NCI-H526 treated with DMSO at 0.1 percent for 48 hours (cell line): ENCODE data around the gene PRDM16.

Source experiments
- DNase-seq: peaks from one replicate; lab custom pipeline; 2025; lab: John Stamatoyannopoulos, UW

The PRDM16 gene

GRCh38 chr1:3103967-3104677, 35.1 kb downstream of the PRDM16 start:
- DNase-seq = no peak

- no peak for DNase-seq
Observed at GRCh38 chr1:3105167-3105863, 36.3 kb downstream of the PRDM16 start.

DNA sequence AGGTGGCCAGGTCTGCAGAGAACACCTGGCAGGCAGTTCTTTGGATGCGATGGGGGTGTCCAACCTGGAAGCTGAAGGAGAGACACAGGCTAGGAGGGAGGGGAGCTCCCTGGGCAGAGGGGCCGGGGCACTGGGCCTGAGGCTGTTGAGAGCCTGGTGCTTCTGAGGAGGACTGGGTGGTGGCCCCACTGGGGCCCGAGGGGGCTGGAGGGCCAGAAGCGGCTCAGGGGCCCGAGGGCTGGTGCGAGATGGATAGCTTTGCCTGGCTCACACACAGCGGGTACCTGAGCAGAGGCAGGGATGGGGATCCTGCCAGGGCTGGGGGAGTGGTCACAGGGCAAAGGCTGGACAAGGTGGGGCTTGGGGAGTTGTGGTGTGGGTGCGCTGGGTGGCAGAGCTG, 37.2 kb downstream of the PRDM16 start:
- no peak for DNase-seq

DNA sequence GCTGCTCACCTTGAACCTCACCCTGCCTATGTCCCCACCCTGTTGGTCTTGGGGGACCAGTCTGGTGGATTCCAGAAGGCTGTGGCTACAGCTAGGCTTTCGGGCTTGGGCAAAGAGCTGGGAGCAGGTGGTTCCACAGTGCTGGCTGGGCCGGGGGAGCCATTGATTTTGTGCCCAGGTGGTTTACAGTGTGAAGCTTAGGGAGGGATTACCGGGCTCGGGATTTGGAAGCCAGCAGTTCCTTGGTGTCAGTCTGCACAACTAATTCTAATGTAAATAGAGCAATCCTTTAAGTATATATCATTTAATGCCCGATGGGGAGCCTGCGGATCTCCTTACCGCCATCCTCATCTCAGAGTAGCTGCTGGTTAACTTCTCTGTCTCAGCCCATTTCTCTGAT, 38.2 kb downstream of the PRDM16 start:
- no peak for DNase-seq

GRCh38 chr1:3109355-3109754, 40.4 kb downstream of the PRDM16 start:
- DNase-seq = no peak

- no peak for DNase-seq
Observed at GRCh38 chr1:3111348-3112021, 42.5 kb downstream of the PRDM16 start.

DNA sequence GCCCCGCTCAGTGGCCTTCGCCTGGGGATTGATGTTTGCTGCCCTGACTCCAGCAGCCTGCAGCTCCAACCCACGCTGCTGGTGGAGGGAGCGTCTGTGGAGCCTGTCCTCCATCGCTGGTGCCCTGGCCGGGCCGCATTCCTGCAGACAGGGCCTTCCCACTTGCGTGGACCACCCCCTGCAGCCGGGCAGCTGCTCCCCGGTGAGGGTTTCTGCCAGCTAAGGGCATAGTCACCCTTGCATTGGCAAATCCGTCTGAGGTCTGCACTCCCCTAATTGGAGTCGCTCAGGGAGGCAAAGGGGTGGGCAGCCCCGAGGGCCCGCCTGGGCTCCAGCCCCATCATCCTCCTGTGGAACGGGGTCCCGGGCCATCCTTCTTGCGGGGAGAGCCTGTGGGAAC, 43.5 kb downstream of the PRDM16 start:
- no peak for DNase-seq

DNA sequence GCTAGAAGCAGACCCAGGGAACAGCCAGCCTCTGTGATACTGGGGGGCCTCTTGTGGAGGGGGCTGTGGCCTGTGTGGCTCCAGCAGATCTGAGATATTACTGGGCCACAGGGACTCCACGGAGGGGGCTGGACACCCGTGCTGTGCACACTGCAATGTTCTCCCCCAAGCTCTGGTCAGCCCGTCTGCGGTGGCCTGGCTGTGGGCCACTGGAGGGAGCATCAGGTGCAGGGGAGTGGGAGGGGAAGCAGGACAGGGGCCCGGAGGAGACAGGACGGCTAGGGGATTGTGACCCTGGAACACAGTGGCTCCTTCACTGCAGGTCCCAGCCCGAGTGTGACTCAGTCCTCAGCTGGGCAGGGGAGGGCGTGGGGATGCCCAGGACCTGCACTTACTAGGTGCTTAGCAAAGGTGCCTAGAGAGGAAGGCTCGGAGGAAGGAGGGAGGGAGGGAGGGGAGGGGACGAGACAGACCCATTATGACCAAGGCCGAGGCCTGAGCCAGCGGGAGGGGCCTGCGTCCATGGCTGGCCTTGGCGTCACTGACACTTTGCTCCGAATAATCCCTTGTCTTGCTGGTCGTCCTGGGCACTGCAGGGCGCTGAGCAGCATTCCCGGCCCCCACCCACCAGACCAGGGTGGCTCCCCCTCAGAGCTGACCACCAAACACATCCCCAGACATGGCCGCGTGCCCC, 44.2 kb downstream of the PRDM16 start:
- no peak for DNase-seq

DNA sequence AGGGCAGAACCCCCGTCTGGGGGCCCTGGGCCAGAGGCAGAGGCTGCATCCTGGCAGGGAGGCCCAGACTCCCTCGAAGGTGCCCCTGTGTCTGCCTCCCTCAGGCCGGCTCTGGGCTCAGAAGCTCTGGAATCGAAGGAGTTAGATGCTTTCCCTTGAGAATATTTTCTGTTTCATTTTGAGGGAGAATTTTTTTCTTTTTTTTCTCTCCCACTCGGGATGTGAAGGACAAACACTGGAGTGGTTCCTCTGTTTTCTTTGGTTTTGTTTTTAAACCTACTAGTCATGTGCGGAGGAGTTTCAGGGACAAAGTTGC, 44.7 kb downstream of the PRDM16 start:
- no peak for DNase-seq

- DNase-seq = no peak
Observed at GRCh38 chr1:3114131-3114744, 45.2 kb downstream of the PRDM16 start.

GRCh38 chr1:3114846-3115245, 45.8 kb downstream of the PRDM16 start:
- no peak for DNase-seq

GRCh38 chr1:3115275-3116149, 46.5 kb downstream of the PRDM16 start:
- no peak for DNase-seq

DNA sequence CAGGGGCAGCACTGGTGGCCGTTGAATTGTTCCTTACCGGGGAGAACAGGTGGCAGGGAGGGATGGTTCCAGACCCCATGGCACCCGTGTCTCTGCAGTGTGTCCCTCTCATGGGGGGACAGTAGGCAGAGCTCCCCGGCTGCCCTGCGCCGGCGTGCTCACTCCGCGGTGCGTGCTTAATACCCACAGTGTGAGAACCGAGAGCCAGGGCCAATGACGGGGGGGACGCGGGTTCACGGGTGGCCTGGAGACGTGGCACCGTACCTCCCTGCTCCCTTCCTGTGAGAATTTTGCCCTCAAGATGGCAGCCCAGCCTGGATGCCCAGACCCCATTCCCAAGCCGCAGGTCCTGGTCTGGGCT, 47.1 kb downstream of the PRDM16 start:
- DNase-seq = no peak

DNA sequence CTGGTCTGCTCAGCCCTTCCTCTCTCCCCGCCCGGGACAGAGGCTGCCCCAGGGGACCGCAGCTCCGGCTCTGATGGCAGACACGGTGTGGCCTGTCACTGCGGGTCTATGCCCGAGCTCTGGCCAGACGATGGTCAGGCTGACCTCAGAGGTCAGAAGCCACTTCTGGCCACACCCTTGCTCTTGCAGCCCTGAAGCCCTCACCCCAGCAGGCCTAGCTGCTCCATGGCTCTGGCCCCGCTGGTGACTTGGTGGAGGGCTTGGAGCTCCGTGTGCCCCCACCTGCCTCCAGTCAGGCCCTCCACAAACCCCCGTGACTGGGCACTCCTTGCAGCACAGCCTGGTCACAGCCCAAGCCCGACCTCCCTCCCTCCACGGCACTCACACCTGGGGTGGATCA, 47.6 kb downstream of the PRDM16 start:
- no peak for DNase-seq

GRCh38 chr1:3117879-3118278, 48.9 kb downstream of the PRDM16 start:
- no peak for DNase-seq

DNA sequence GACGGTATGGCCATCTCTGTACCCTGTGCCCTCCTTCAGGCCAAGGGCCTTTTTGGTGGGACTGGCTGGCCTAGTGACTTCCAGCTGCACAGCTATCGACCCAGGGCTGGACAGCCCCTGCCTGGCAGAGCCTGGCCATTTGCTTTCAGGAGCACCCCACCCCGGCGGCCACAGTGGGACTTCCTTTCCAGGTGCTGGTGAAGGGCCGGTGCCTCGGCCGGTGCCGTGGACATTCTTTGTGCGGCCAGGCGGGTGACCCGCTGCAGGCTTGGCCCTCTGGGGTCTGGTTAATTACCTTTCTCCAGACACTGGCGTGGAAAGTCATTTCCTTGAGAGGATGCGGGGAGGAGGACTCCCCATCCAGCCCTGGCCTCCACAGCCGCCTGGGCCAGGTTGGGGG, 50.1 kb downstream of the PRDM16 start:
- DNase-seq = no peak

DNA sequence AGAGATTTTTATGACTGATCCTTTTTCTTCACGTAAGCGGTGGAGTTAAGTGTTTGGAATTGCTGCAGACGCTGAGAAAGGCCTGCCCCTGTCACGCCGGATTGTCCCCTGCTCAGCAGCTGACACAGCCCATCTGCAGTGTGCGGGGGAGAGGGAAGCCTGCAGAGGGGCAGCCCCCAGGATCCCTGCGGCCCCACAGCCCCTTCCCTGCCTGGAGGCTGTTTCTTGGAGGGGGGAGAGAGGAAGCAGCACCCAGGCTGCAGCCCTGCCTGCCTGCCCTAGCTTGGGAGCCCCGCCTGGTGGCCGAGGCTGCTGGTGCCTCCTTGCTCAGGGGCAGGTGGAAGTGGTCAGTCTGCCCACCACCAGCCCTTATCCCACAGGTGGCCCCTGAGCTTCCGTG, 50.7 kb downstream of the PRDM16 start:
- no peak for DNase-seq

GRCh38 chr1:3120140-3120539, 51.1 kb downstream of the PRDM16 start:
- no peak for DNase-seq

DNA sequence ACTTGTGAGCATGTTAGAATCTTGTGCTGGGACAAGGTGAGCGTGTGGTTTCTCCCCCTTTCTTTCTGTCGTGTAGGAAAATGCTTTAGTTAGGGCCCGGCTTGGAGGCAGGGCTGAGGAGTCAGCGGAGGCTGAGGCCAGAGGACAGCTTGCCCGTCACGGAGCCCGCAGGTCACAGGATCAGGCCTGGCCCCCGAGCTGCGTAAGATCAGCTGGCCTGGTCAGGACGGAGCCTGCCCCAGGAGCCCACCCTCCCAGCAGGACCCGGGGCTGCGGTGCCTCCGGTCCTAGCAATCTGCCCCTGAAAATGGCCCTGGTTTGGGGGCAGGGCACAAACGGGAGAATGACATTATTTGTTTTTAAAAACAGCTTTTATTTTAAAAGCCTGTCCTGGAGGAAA, 52.0 kb downstream of the PRDM16 start:
- no peak for DNase-seq

- DNase-seq = no peak
Observed at GRCh38 chr1:3121401-3122210, 52.6 kb downstream of the PRDM16 start.

GRCh38 chr1:3122311-3122710, 53.3 kb downstream of the PRDM16 start:
- DNase-seq = no peak
